GM23338 (cell line): ENCODE results near the gene OR2V2. TPM values are rescaled to one million over a fixed set of nuclear protein-coding genes. Genes with fewer than 3 reads are reported as not detected.

Experiments used
- ATAC-seq: fragments of 200-7000 bp; cut with Tn5 transposase; 3 replicates; pipeline ENCODE4 v1.9.1; 2020
- DNase-seq: peaks from one replicate; pipeline ENCODE4 v3.0.0-alpha.2; 2015; ENCODE audit warnings: low spot score
- H2AFZ ChIP-seq: fragments of 200-600 bp; sonication (generic); 2 replicates; pipeline ENCODE4 v1.8.0; 2016; ENCODE audit warnings: antibody characterized with exemption, mild to moderate bottlenecking, moderate library complexity
- H3F3A ChIP-seq: fragments of 200-600 bp; sonication (generic); replicated peaks from 2 replicates; pipeline ENCODE4 v1.8.0; 2017; ENCODE audit warnings: antibody characterized with exemption, mixed run types, low read depth
- H3K27ac ChIP-seq: fragments of 200-600 bp; sonication (generic); 2 replicates; pipeline ENCODE4 v1.6.1; 2016; ENCODE audit warnings: low read depth
- H3K27me3 ChIP-seq: fragments of 200-600 bp; sonication (generic); 2 replicates; pipeline ENCODE4 v1.8.0; 2016; ENCODE audit warnings: mild to moderate bottlenecking, mixed run types, moderate library complexity; ENCODE audit not compliant: insufficient read depth
- H3K36me3 ChIP-seq: fragments of 200-600 bp; sonication (generic); 2 replicates; pipeline ENCODE4 v1.8.0; 2016; ENCODE audit warnings: mild to moderate bottlenecking; ENCODE audit not compliant: insufficient read depth
- H3K4me1 ChIP-seq: fragments of 200-600 bp; sonication (generic); 2 replicates; pipeline ENCODE4 v1.8.0; 2016; ENCODE audit warnings: mild to moderate bottlenecking, moderate library complexity; ENCODE audit not compliant: insufficient read depth
- H3K4me2 ChIP-seq: fragments of 200-600 bp; sonication (generic); 2 replicates; pipeline ENCODE4 v1.7.1; 2017; ENCODE audit warnings: mixed run types
- H3K4me3 ChIP-seq: fragments of 200-600 bp; sonication (generic); 2 replicates; pipeline ENCODE4 v1.6.1; 2016; ENCODE audit warnings: mixed run types
- H3K79me2 ChIP-seq: fragments of 200-600 bp; sonication (generic); replicated peaks from 2 replicates; pipeline ENCODE4 v1.8.0; 2017; ENCODE audit warnings: mild to moderate bottlenecking; ENCODE audit not compliant: insufficient read depth
- H3K9me2 ChIP-seq: fragments of 200-600 bp; sonication (generic); 2 replicates; pipeline ENCODE4 v1.8.0; 2017; ENCODE audit not compliant: insufficient read depth
- H4K20me1 ChIP-seq: fragments of 200-600 bp; sonication (generic); replicated peaks from 2 replicates; pipeline ENCODE4 v1.8.0; 2017; ENCODE audit warnings: mild to moderate bottlenecking; ENCODE audit not compliant: insufficient read depth
- H3K27ac Mint-ChIP-seq: 2 replicates; pipeline ENCODE4 v1.8.0; 2020; ENCODE audit warnings: inconsistent platforms, mild to moderate bottlenecking, moderate library complexity, mixed read lengths
- H3K27me3 Mint-ChIP-seq: 3 replicates; pipeline ENCODE4 v1.8.0; 2022; ENCODE audit warnings: low read depth, mild to moderate bottlenecking, moderate library complexity, mixed read lengths, inconsistent platforms; ENCODE audit not compliant: insufficient read depth, poor library complexity
- H3K36me3 Mint-ChIP-seq: 3 replicates; pipeline ENCODE4 v1.8.0; 2021; ENCODE audit warnings: low read depth, mild to moderate bottlenecking, inconsistent platforms, moderate library complexity, mixed read lengths
- H3K4me1 Mint-ChIP-seq: 3 replicates; pipeline ENCODE4 v1.8.0; 2020; ENCODE audit warnings: mild to moderate bottlenecking, inconsistent platforms, mixed read lengths
- H3K4me3 Mint-ChIP-seq: 3 replicates; pipeline ENCODE4 v1.8.0; 2021; ENCODE audit warnings: moderate library complexity, mild to moderate bottlenecking, inconsistent platforms, mixed read lengths
- H3K9me3 Mint-ChIP-seq: 3 replicates; pipeline ENCODE4 v1.8.0; 2020; ENCODE audit warnings: moderate library complexity, mild to moderate bottlenecking, inconsistent platforms, mixed read lengths
- CREB1 ChIP-seq: fragments of 250-450 bp; sonication (Bioruptor Pico); IDR thresholded peaks from 2 replicates; pipeline ENCODE4 v1.5.0; 2020; ENCODE audit warnings: low read depth, mild to moderate bottlenecking, moderate library complexity
- CTCF ChIP-seq, 2 experiments: fragments of 200-600 bp in 1 of 2; sonication (generic) in 1 of 2; conservative IDR thresholded peaks; 2 replicates each; pipeline versions ENCODE4 v1.5.1 to v1.6.1; 2016 to 2017; ENCODE audit warnings: antibody characterized with exemption in 2 of 2, low read depth in 2 of 2, mild to moderate bottlenecking in 2 of 2, moderate library complexity in 1 of 2
- ETS1 ChIP-seq: IDR thresholded peaks from 2 replicates; pipeline ENCODE4 v1.6.1; 2016; ENCODE audit warnings: antibody characterized with exemption
- EZH2 ChIP-seq: fragments of 200-600 bp; sonication (generic); IDR thresholded peaks from one replicate; pipeline ENCODE4 v1.8.0; 2017; ENCODE audit warnings: antibody characterized with exemption, mild to moderate bottlenecking, low read depth; ENCODE audit not compliant: unreplicated experiment
- EZH2phosphoT487 ChIP-seq: fragments of 200-600 bp; sonication (generic); IDR thresholded peaks from one replicate; pipeline ENCODE4 v1.8.1; 2018; ENCODE audit warnings: antibody characterized with exemption; ENCODE audit not compliant: unreplicated experiment
- JUNB ChIP-seq: IDR thresholded peaks from one replicate; pipeline ENCODE4 v1.6.1; 2016; ENCODE audit warnings: antibody characterized with exemption; ENCODE audit not compliant: unreplicated experiment
- NANOG ChIP-seq: IDR thresholded peaks from 2 replicates; pipeline ENCODE4 v1.6.1; 2016; ENCODE audit warnings: antibody characterized with exemption, borderline replicate concordance
- POLR2AphosphoS5 ChIP-seq: IDR thresholded peaks from 2 replicates; pipeline ENCODE4 v1.6.1; 2016; ENCODE audit warnings: antibody characterized with exemption, low read depth
- REST ChIP-seq: IDR thresholded peaks from one replicate; pipeline ENCODE4 v1.6.1; 2018; ENCODE audit warnings: antibody characterized with exemption; ENCODE audit not compliant: unreplicated experiment
- STAT1 ChIP-seq: IDR thresholded peaks from one replicate; pipeline ENCODE4 v1.6.1; 2016; ENCODE audit warnings: antibody characterized with exemption; ENCODE audit not compliant: unreplicated experiment
- ZNF114 ChIP-seq: fragments of 250-450 bp; sonication (Bioruptor Pico); IDR thresholded peaks from 2 replicates; pipeline ENCODE4 v1.5.0; 2020; ENCODE audit warnings: mild to moderate bottlenecking, moderate library complexity
- ZNF331 ChIP-seq: fragments of 250-450 bp; sonication (Bioruptor Pico); IDR thresholded peaks from 2 replicates; pipeline ENCODE4 v1.5.0; 2020; ENCODE audit warnings: low read depth, mild to moderate bottlenecking, moderate library complexity
- ZNF462 ChIP-seq: fragments of 250-450 bp; sonication (Bioruptor Pico); IDR thresholded peaks from 2 replicates; pipeline ENCODE4 v1.5.0; 2020; ENCODE audit warnings: mild to moderate bottlenecking, moderate library complexity
- polyA plus RNA-seq: library from polyadenylated mRNA; unstranded; fragments of >200 nt; fragmentation: Nextera tagmentation; extraction: Ambion mirVana; gene quantifications from 2 replicates; pipeline ENCODE4 v1.2.1, GENCODE V29; 2016
- total RNA-seq: library from RNA; depleted of rRNA; stranded (reverse); fragments of >200 nt; shearing (Covaris generic); gene quantifications from 2 replicates; pipeline ENCODE4 v1.2.3, GENCODE V29; 2014

Gene OR2V2
- total and polyA plus RNA-seq, 2 experiments from 2014 or later: not detected

GRCh38 chr5:181124526-181124925 is 22.9 kb upstream of the OR2V2 start:
- no peak for ATAC-seq
- H3F3A ChIP-seq: no peaks in the 10 kb centered on the region
- no peaks in the 10 kb centered on the region for H3K79me2 ChIP-seq

More at GRCh38 chr5:181124526-181124925, 22.9 kb upstream of the OR2V2 start:
- H3K27ac ChIP-seq: no peak overlapping the region
- peaks cover 6% of the 10 kb centered on the region for H3K27me3 Mint-ChIP-seq
- H2AFZ ChIP-seq: no peak overlapping the region
- H3K4me1 Mint-ChIP-seq: peaks cover 2% of the 10 kb centered on the region; the same call in 2 of the 3 replicates
- H3K4me1 ChIP-seq: no peaks in the 10 kb centered on the region
- no peaks in the 10 kb centered on the region for H3K36me3 ChIP-seq
- H3K27me3 ChIP-seq: no peaks in the 10 kb centered on the region
- no peak overlapping the region for H3K4me3 Mint-ChIP-seq
- TF ChIP-seq ZNF114 (CRISPR knock-in tag) (no peak), ETS1 (no peak), JUNB (no peak), CREB1 (CRISPR knock-in tag) (no peak), POLR2AphosphoS5 (no peak), STAT1 (no peak), EZH2phosphoT487 (no peak), CTCF (conservative IDR thresholded peaks at IDR 0.05; ENCODE audit: low read depth in 2 of 2) (no peak), ZNF331 (CRISPR knock-in tag) (no peak), ZNF462 (CRISPR knock-in tag) (no peak), REST (no peak), EZH2 (no peak), NANOG (no peak)
- H3K36me3 Mint-ChIP-seq: no peaks in the 10 kb centered on the region; the same call in 2 of the 3 replicates
- no peak for DNase-seq
- no peaks in the 10 kb centered on the region for H3K9me3 Mint-ChIP-seq
- peaks cover 3% of the 10 kb centered on the region; the same call in 1 of the 2 replicates for H3K9me2 ChIP-seq
- no peak overlapping the region for H3K4me3 ChIP-seq
- no peak overlapping the region for H3K27ac Mint-ChIP-seq
- H3K4me2 ChIP-seq: no peak overlapping the region
- no peaks in the 10 kb centered on the region for H4K20me1 ChIP-seq
